ENCODE data around the gene REN.

REN gene

GRCh38 chr1:204205486-204205885 lies 39.3 kb upstream of the REN start:
- no peak for TF ChIP-seq CTCF (conservative IDR thresholded peaks at IDR 0.05; ENCODE audit: low read depth, low read length)
- no peak for DNase-seq (ENCODE audit: low read depth)
- H3K4me3 ChIP-seq (ENCODE audit: low read length) = no peak overlapping the region

GRCh38 chr1:204204944-204205343 lies 38.8 kb upstream of the REN start:
- no peak for TF ChIP-seq CTCF (conservative IDR thresholded peaks at IDR 0.05; ENCODE audit: low read depth, low read length)
- DNase-seq (ENCODE audit: low read depth) = no peak
- no peak overlapping the region for H3K4me3 ChIP-seq (ENCODE audit: low read length)

GRCh38 chr1:204203206-204203767 lies 37.1 kb upstream of the REN start:
- no peak overlapping the region for H3K4me3 ChIP-seq (ENCODE audit: low read length)
- TF ChIP-seq CTCF (conservative IDR thresholded peaks at IDR 0.05; ENCODE audit: low read depth, low read length) = no peak
- no peak for DNase-seq (ENCODE audit: low read depth)

- no peak for TF ChIP-seq CTCF (conservative IDR thresholded peaks at IDR 0.05; ENCODE audit: low read depth, low read length)
- DNase-seq (ENCODE audit: low read depth) = no peak
These were observed 36.3 kb upstream of the REN start for GRCh38 chr1:204202481-204202880.

GRCh38 chr1:204201348-204202040 lies 35.4 kb upstream of the REN start:
- no peak overlapping the region for H3K4me3 ChIP-seq (ENCODE audit: low read length)
- no peak for DNase-seq (ENCODE audit: low read depth)
- TF ChIP-seq CTCF (conservative IDR thresholded peaks at IDR 0.05; ENCODE audit: low read depth, low read length) = no peak

More at GRCh38 chr1:204202481-204202880, 36.3 kb upstream of the REN start:
- H3K4me3 ChIP-seq (ENCODE audit: low read length) = no peak overlapping the region

- no peak for TF ChIP-seq CTCF (conservative IDR thresholded peaks at IDR 0.05; ENCODE audit: low read depth, low read length)
- no peak overlapping the region for H3K4me3 ChIP-seq (ENCODE audit: low read length)
- DNase-seq (ENCODE audit: low read depth) = no peak
These were observed 33.4 kb upstream of the REN start for GRCh38 chr1:204199579-204199978.

Measured in retinal pigment epithelial cell (primary cell).